PC-9 (cell line): ENCODE data around the gene TESMIN.

ENCODE experiments used
- EZH2 ChIP-seq: fragments of 200-600 bp; sonication (generic); IDR thresholded peaks from 2 replicates; pipeline ENCODE4 v1.8.0; 2017; ENCODE audit warnings: antibody characterized with exemption, low read depth
- TF ChIP-seq, protein P1 (sequence below): fragments of 200-600 bp; sonication (generic); conservative IDR thresholded peaks from 2 replicates; pipeline ENCODE4 v1.6.1; 2017; ENCODE audit warnings: mixed run types, antibody characterized with exemption, mild to moderate bottlenecking, moderate library complexity

DNA sequence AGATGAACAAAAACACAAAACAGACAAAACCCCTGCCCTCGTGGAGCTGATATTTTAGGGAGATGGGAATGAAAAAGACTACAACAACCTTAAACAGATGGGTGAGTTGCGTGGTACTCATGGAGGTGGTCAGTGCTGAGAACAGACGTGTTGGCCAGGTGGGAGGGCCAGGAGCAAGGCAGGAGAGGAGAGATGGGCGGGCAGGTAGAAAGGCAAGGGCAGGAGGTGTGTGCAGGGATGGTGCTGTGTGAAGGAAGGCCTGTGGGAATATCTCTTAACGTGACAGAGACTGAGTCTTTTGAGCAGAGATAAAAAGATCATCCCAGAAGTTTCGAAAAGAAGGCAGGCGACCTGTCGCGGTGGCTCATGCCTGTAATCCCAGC lies 59.9 kb downstream of the TESMIN start:
- no peak for TF ChIP-seq EZH2
- TF ChIP-seq, protein P1, sequence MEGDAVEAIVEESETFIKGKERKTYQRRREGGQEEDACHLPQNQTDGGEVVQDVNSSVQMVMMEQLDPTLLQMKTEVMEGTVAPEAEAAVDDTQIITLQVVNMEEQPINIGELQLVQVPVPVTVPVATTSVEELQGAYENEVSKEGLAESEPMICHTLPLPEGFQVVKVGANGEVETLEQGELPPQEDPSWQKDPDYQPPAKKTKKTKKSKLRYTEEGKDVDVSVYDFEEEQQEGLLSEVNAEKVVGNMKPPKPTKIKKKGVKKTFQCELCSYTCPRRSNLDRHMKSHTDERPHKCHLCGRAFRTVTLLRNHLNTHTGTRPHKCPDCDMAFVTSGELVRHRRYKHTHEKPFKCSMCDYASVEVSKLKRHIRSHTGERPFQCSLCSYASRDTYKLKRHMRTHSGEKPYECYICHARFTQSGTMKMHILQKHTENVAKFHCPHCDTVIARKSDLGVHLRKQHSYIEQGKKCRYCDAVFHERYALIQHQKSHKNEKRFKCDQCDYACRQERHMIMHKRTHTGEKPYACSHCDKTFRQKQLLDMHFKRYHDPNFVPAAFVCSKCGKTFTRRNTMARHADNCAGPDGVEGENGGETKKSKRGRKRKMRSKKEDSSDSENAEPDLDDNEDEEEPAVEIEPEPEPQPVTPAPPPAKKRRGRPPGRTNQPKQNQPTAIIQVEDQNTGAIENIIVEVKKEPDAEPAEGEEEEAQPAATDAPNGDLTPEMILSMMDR, result no peak
